H9 (cell line): ENCODE measurements around the gene PDE4B. TPM values are rescaled to one million over a fixed set of nuclear protein-coding genes. Genes with fewer than 3 reads are reported as not detected.

Experiments used
- DNase-seq: peaks from one replicate; pipeline ENCODE4 v3.0.0-alpha.2; 2017
- H2AFZ ChIP-seq: one replicate; pipeline ENCODE4 v1.6.1; 2013; ENCODE audit warnings: mild to moderate bottlenecking, low read length, control low read depth, moderate library complexity
- H2AK5ac ChIP-seq: 2 replicates; pipeline ENCODE4 v1.6.1; 2013; ENCODE audit warnings: low read length, control low read depth, mixed read lengths; ENCODE audit not compliant: insufficient read length
- H2BK120ac ChIP-seq: one replicate; pipeline ENCODE4 v1.6.1; 2013; ENCODE audit warnings: low read depth, mild to moderate bottlenecking, low read length, control low read depth, inconsistent platforms; ENCODE audit not compliant: poor library complexity, severe bottlenecking
- H2BK12ac ChIP-seq: 2 replicates; pipeline ENCODE4 v1.6.1; 2013; ENCODE audit warnings: low read length, control low read depth, mixed read lengths, low read depth; ENCODE audit not compliant: insufficient read length
- H2BK15ac ChIP-seq: 2 replicates; pipeline ENCODE4 v1.6.1; 2013; ENCODE audit warnings: low read depth, low read length, control low read depth
- H2BK20ac ChIP-seq: one replicate; pipeline ENCODE4 v1.6.1; 2013; ENCODE audit warnings: low read depth, mild to moderate bottlenecking, low read length, control low read depth, inconsistent platforms; ENCODE audit not compliant: poor library complexity, severe bottlenecking
- H2BK5ac ChIP-seq: 2 replicates; pipeline ENCODE4 v1.6.1; 2013; ENCODE audit warnings: low read length, control low read depth, mixed read lengths; ENCODE audit not compliant: insufficient read length
- H3K14ac ChIP-seq: 2 replicates; pipeline ENCODE4 v1.6.1; 2013; ENCODE audit warnings: low read length, control low read depth; ENCODE audit not compliant: insufficient read depth
- H3K18ac ChIP-seq: 2 replicates; pipeline ENCODE4 v1.6.1; 2013; ENCODE audit warnings: low read depth, mild to moderate bottlenecking, mixed read lengths, low read length, control low read depth; ENCODE audit not compliant: insufficient read length
- H3K23ac ChIP-seq: 2 replicates; pipeline ENCODE4 v1.6.1; 2013; ENCODE audit warnings: low read length, control low read depth, mixed read lengths, low read depth; ENCODE audit not compliant: insufficient read length
- H3K23me2 ChIP-seq: 2 replicates; pipeline ENCODE4 v1.6.1; 2013; ENCODE audit warnings: low read depth, mild to moderate bottlenecking, mixed read lengths, low read length, control low read depth; ENCODE audit not compliant: insufficient read length, poor library complexity, severe bottlenecking
- H3K27ac ChIP-seq: 2 replicates; pipeline ENCODE4 v1.5.1; 2013; ENCODE audit warnings: low read length, control low read depth, mixed read lengths, low read depth; ENCODE audit not compliant: insufficient read length
- H3K27me3 ChIP-seq: 2 replicates; pipeline ENCODE4 v1.6.1; 2013; ENCODE audit warnings: low read length, control low read depth, inconsistent platforms; ENCODE audit not compliant: insufficient read depth
- H3K4ac ChIP-seq: 2 replicates; pipeline ENCODE4 v1.6.1; 2013; ENCODE audit warnings: low read depth, mild to moderate bottlenecking, control low read depth, inconsistent platforms, low read length, moderate library complexity
- H3K4me1 ChIP-seq: 2 replicates; pipeline ENCODE4 v1.6.1; 2013; ENCODE audit warnings: low read length, control low read depth, inconsistent platforms; ENCODE audit not compliant: insufficient read depth
- H3K4me2 ChIP-seq: 2 replicates; pipeline ENCODE4 v1.6.1; 2013; ENCODE audit warnings: low read length, control low read depth, mixed read lengths; ENCODE audit not compliant: insufficient read length, insufficient read depth
- H3K56ac ChIP-seq: 2 replicates; pipeline ENCODE4 v1.6.1; 2013; ENCODE audit warnings: low read depth, mild to moderate bottlenecking, mixed read lengths, low read length, control low read depth; ENCODE audit not compliant: insufficient read length
- H3K79me1 ChIP-seq: 2 replicates; pipeline ENCODE4 v1.6.1; 2013; ENCODE audit warnings: low read depth, mild to moderate bottlenecking, moderate library complexity, low read length, control low read depth, inconsistent platforms; ENCODE audit not compliant: insufficient read depth, poor library complexity, severe bottlenecking
- H3K79me2 ChIP-seq: 2 replicates; pipeline ENCODE4 v1.6.1; 2013; ENCODE audit warnings: low read length, control low read depth, inconsistent platforms; ENCODE audit not compliant: insufficient read depth
- H3K9ac ChIP-seq: 2 replicates; pipeline ENCODE4 v1.6.1; 2013; ENCODE audit warnings: low read length, control low read depth, mixed read lengths; ENCODE audit not compliant: insufficient read length; ENCODE audit errors: extremely low read depth
- H3K9me3 ChIP-seq: one replicate; pipeline ENCODE4 v1.6.1; 2013; ENCODE audit warnings: low read depth, low read length, inconsistent platforms; ENCODE audit not compliant: control insufficient read depth
- H3T11ph ChIP-seq: one replicate; pipeline ENCODE4 v1.6.1; 2013; ENCODE audit warnings: mild to moderate bottlenecking, low read length, control low read depth, inconsistent platforms
- H4K20me1 ChIP-seq: one replicate; pipeline ENCODE4 v1.6.1; 2013; ENCODE audit not compliant: control insufficient read depth, insufficient read length, insufficient read depth
- H4K5ac ChIP-seq: 2 replicates; pipeline ENCODE4 v1.6.1; 2013; ENCODE audit warnings: low read depth, mild to moderate bottlenecking, mixed read lengths, low read length, control low read depth; ENCODE audit not compliant: insufficient read length
- H4K8ac ChIP-seq: replicated peaks from 2 replicates; pipeline ENCODE4 v1.6.1; 2013; ENCODE audit warnings: low read length, control low read depth, mixed read lengths, low read depth; ENCODE audit not compliant: insufficient read length
- H4K91ac ChIP-seq: 2 replicates; pipeline ENCODE4 v1.6.1; 2013; ENCODE audit warnings: low read depth, mild to moderate bottlenecking, moderate library complexity, mixed read lengths, low read length, control low read depth; ENCODE audit not compliant: insufficient read length
- H3K27ac Mint-ChIP-seq, 3 experiments: 2 replicates in 2 of 3; 3 replicates in 1 of 3; pipeline ENCODE4 v1.8.0; 2020 to 2021; ENCODE audit warnings: mixed read lengths in 3 of 3, mild to moderate bottlenecking in 1 of 3, moderate library complexity in 1 of 3
- H3K27me3 Mint-ChIP-seq: 2 replicates; pipeline ENCODE4 v1.8.0; 2021; ENCODE audit warnings: low read depth, mild to moderate bottlenecking, moderate library complexity, mixed read lengths
- H3K36me3 Mint-ChIP-seq, 3 experiments: 2 replicates in 2 of 3; 3 replicates in 1 of 3; pipeline ENCODE4 v1.8.0; 2020 to 2021; ENCODE audit warnings: low read depth in 3 of 3, mixed read lengths in 3 of 3; ENCODE audit not compliant: insufficient read depth in 1 of 3
- H3K4me1 Mint-ChIP-seq, 2 experiments: 2 replicates each; pipeline ENCODE4 v1.8.0; 2020; ENCODE audit warnings: mixed read lengths in 2 of 2
- H3K4me3 Mint-ChIP-seq, 2 experiments: 2 replicates in 1 of 2; 3 replicates in 1 of 2; pipeline ENCODE4 v1.8.0; 2020 to 2021; ENCODE audit warnings: mild to moderate bottlenecking in 2 of 2, mixed read lengths in 2 of 2, moderate library complexity in 1 of 2
- H3K9me3 Mint-ChIP-seq, 2 experiments: 2 replicates in 1 of 2; 3 replicates in 1 of 2; pipeline ENCODE4 v1.8.0; 2020; ENCODE audit warnings: mild to moderate bottlenecking in 2 of 2, mixed read lengths in 2 of 2, moderate library complexity in 1 of 2
- CTCF ChIP-seq: fragments of 200-600 bp; sonication (generic); conservative IDR thresholded peaks from 3 replicates; pipeline ENCODE4 v1.8.0; 2021; ENCODE audit warnings: antibody characterized with exemption, mild to moderate bottlenecking
- WGBS: extraction: QIAGEN DNeasy Blood & Tissue Kit; methylation state at CpG from one replicate; pipeline ENCODE4 v1.1.7; 2013; ENCODE audit warnings: missing lambda C conversion rate, low lambda C conversion rate, mixed read lengths; ENCODE audit not compliant: insufficient read length; ENCODE audit errors: extremely low coverage; 5-methylcytosine and 5-hydroxymethylcytosine counted together
- total RNA-seq: library from RNA; stranded (reverse); gene quantifications from 2 replicates; pipeline ENCODE4 v1.2.1, GENCODE V29; 2021

PDE4B gene
- total RNA-seq, 1 experiment from 2014 or later = 19.8 TPM

DNA sequence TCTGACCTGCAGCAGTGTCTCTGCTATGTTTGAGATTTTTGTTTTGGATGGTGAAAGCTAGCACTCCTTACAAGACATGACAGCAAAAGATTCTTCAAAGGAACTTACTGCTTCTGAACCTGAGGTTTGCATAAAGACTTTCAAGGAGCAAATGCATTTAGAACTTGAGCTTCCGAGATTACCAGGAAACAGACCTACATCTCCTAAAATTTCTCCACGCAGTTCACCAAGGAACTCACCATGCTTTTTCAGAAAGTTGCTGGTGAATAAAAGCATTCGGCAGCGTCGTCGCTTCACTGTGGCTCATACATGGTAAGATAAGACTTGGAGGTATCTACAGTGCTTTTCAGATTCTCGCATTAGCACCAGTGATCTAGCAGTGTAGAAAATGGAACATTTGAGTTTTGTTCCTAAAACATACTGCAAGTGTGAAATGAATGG, 200.2 kb downstream of the PDE4B start:
- Histone ChIP-seq H2BK20ac (no peak overlapping the region), H2BK120ac (no peak overlapping the region), H4K5ac (no peak overlapping the region), H2BK5ac (no peak overlapping the region), H3T11ph (no peak overlapping the region), H3K4ac (no peak overlapping the region), H2BK15ac (no peak overlapping the region), H2BK12ac (no peak overlapping the region), H3K23me2 (no peaks in the 10 kb centered on the region), H4K91ac (no peak overlapping the region), H3K23ac (no peak overlapping the region), H3K18ac (no peak overlapping the region), H3K56ac (no peak overlapping the region), H4K8ac (no peak overlapping the region), H2AK5ac (no peak overlapping the region), H3K14ac (no peak overlapping the region), H3K79me1 (no peaks in the 10 kb centered on the region), H3K4me1 (no peaks in the 10 kb centered on the region), H3K9me3 (no peaks in the 10 kb centered on the region), H3K4me2 (no peak overlapping the region), H3K27me3 (no peaks in the 10 kb centered on the region), H3K79me2 (no peaks in the 10 kb centered on the region), H2AFZ (no peak overlapping the region), H4K20me1 (no peaks in the 10 kb centered on the region), H3K27ac (no peak overlapping the region), H3K9ac (no peak overlapping the region)
- H3K36me3 Mint-ChIP-seq = no peaks in the 10 kb centered on the region
- no peak for TF ChIP-seq CTCF
- H3K4me1 Mint-ChIP-seq = no peaks in the 10 kb centered on the region
- H3K4me3 Mint-ChIP-seq = no peak overlapping the region
- no peak overlapping the region for H3K27ac Mint-ChIP-seq
- no peak for DNase-seq
- peaks cover 33% of the 10 kb centered on the region for H3K27me3 Mint-ChIP-seq
- no peaks in the 10 kb centered on the region for H3K9me3 Mint-ChIP-seq
- WGBS = no CpG with 5 or more reads among the region's 7 CpGs
